MM.1S (cell line): Measurements from ENCODE around the gene AKIRIN1.

Experiments used
- DNase-seq: peaks from one replicate; pipeline ENCODE4 v3.0.0-alpha.2; 2015
- H2AFZ ChIP-seq: fragments of 300-600 bp; sonication (generic); 2 replicates; pipeline ENCODE4 v1.6.0; 2016; ENCODE audit warnings: antibody characterized with exemption, low read length
- H3F3A ChIP-seq: fragments of 300-600 bp; sonication (generic); 2 replicates; pipeline ENCODE4 v1.6.1; 2016; ENCODE audit warnings: mild to moderate bottlenecking, antibody characterized with exemption, low read length, moderate library complexity, mixed read lengths; ENCODE audit not compliant: insufficient read depth
- H3K27ac ChIP-seq: fragments of 300-600 bp; sonication (generic); 2 replicates; pipeline ENCODE4 v1.5.1; 2016; ENCODE audit warnings: mild to moderate bottlenecking, low read length
- H3K27me3 ChIP-seq: fragments of 300-600 bp; sonication (generic); replicated peaks from 2 replicates; pipeline ENCODE4 v1.6.0; 2016; ENCODE audit warnings: low read length; ENCODE audit not compliant: insufficient read depth
- H3K36me3 ChIP-seq: fragments of 300-600 bp; sonication (generic); replicated peaks from 2 replicates; pipeline ENCODE4 v1.6.1; 2016; ENCODE audit warnings: mild to moderate bottlenecking, low read length, mixed read lengths; ENCODE audit not compliant: insufficient read depth
- H3K4me1 ChIP-seq: fragments of 300-600 bp; sonication (generic); 2 replicates; pipeline ENCODE4 v1.6.1; 2016; ENCODE audit warnings: low read length, mixed read lengths
- H3K4me2 ChIP-seq: fragments of 300-600 bp; sonication (generic); 2 replicates; pipeline ENCODE4 v1.6.0; 2016; ENCODE audit warnings: low read depth, low read length
- H3K4me3 ChIP-seq: fragments of 300-600 bp; sonication (generic); 2 replicates; pipeline ENCODE4 v1.5.1; 2016; ENCODE audit warnings: low read length, mixed read lengths
- H3K79me2 ChIP-seq: fragments of 300-600 bp; sonication (generic); 2 replicates; pipeline ENCODE4 v1.6.1; 2016; ENCODE audit warnings: mixed run types, low read length, mixed read lengths
- H3K9ac ChIP-seq: fragments of 300-600 bp; sonication (generic); 2 replicates; pipeline ENCODE4 v1.6.1; 2016; ENCODE audit warnings: low read length, mixed read lengths
- H3K9me2 ChIP-seq: fragments of 300-600 bp; sonication (generic); replicated peaks from 2 replicates; pipeline ENCODE4 v1.6.1; 2016; ENCODE audit warnings: mild to moderate bottlenecking, low read length, mixed read lengths; ENCODE audit not compliant: insufficient read depth
- H3K9me3 ChIP-seq: fragments of 300-600 bp; sonication (generic); replicated peaks from 2 replicates; pipeline ENCODE4 v1.6.1; 2016; ENCODE audit warnings: mild to moderate bottlenecking, low read length, mixed read lengths; ENCODE audit not compliant: insufficient read depth
- H4K20me1 ChIP-seq: fragments of 300-600 bp; sonication (generic); 2 replicates; pipeline ENCODE4 v1.6.1; 2016; ENCODE audit warnings: mild to moderate bottlenecking, low read length, moderate library complexity, mixed read lengths; ENCODE audit not compliant: insufficient read depth
- EZH2 ChIP-seq: fragments of 300-600 bp; sonication (generic); optimal IDR thresholded peaks from 2 replicates; pipeline ENCODE3; 2017; ENCODE audit warnings: low read depth, mild to moderate bottlenecking, antibody characterized with exemption, low read length, mixed read lengths
- EZH2phosphoT487 ChIP-seq: fragments of 300-600 bp; sonication (generic); IDR thresholded peaks from 2 replicates; pipeline ENCODE4 v1.6.1; 2018; ENCODE audit warnings: antibody characterized with exemption, low read length
- TF ChIP-seq, protein P1 (sequence below): fragments of 300-600 bp; sonication (generic); IDR thresholded peaks from 2 replicates; pipeline ENCODE4 v1.5.1; 2016; ENCODE audit warnings: antibody characterized with exemption, low read length, mixed read lengths

Gene AKIRIN1

DNA sequence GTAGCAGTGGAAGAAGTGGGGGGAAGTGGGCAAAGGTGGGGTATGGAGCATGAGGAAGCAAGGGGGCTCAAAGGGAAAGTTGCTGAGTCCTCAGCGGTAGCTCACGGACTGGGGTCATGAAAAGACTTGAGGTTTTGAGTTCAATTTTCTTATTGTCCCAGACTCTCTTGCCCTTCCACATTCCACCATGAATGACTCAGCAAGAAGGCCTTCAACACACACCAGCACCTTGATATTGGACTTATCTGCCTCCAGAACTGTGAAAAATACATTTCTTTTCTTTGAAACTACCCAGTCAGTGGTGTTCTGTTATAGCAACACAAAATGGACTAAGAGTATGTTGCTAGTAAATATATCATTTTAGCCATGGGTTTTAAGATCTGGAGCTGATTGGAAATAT is 32.1 kb upstream of the AKIRIN1 start:
- no peak overlapping the region for H3K9ac ChIP-seq
- H3K27me3 ChIP-seq, result no peaks in the 10 kb centered on the region
- H3K36me3 ChIP-seq, result no peaks in the 10 kb centered on the region
- H3K9me3 ChIP-seq, result no peaks in the 10 kb centered on the region
- no peaks in the 10 kb centered on the region for H3F3A ChIP-seq
- H3K4me3 ChIP-seq, result no peak overlapping the region
- H4K20me1 ChIP-seq, result no peaks in the 10 kb centered on the region
- H3K4me1 ChIP-seq, result no peaks in the 10 kb centered on the region
- H2AFZ ChIP-seq, result no peak overlapping the region
- H3K4me2 ChIP-seq, result no peak overlapping the region
- no peaks in the 10 kb centered on the region for H3K79me2 ChIP-seq
- no peak overlapping the region for H3K27ac ChIP-seq
- no peak for DNase-seq
- no peaks in the 10 kb centered on the region for H3K9me2 ChIP-seq
- no peak for TF ChIP-seq EZH2phosphoT487
- TF ChIP-seq, protein P1, sequence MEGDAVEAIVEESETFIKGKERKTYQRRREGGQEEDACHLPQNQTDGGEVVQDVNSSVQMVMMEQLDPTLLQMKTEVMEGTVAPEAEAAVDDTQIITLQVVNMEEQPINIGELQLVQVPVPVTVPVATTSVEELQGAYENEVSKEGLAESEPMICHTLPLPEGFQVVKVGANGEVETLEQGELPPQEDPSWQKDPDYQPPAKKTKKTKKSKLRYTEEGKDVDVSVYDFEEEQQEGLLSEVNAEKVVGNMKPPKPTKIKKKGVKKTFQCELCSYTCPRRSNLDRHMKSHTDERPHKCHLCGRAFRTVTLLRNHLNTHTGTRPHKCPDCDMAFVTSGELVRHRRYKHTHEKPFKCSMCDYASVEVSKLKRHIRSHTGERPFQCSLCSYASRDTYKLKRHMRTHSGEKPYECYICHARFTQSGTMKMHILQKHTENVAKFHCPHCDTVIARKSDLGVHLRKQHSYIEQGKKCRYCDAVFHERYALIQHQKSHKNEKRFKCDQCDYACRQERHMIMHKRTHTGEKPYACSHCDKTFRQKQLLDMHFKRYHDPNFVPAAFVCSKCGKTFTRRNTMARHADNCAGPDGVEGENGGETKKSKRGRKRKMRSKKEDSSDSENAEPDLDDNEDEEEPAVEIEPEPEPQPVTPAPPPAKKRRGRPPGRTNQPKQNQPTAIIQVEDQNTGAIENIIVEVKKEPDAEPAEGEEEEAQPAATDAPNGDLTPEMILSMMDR, result no peak
- TF ChIP-seq EZH2, result no peak

DNA sequence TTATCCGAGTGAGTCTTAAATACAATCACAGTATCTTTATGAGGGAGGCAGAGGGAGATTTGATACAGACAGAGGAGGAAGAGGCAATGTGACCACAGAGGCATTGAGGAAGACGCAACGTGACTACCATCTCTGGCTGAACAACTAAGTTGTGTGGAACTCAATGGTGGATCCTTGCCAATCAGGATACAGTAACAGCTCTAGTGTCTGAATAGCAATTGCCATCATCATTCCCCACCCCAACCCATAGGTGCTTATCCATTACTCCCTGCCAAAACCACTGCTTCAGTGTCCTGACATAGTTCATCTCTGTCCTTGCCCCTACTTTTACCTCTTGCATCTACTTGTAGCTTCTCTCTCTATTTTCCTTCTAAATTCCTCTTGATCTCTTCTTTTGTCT is 29.0 kb upstream of the AKIRIN1 start:
- Histone ChIP-seq H3K27ac (no peak overlapping the region), H3F3A (no peaks in the 10 kb centered on the region), H3K4me3 (no peak overlapping the region), H3K9ac (no peak overlapping the region), H4K20me1 (no peaks in the 10 kb centered on the region), H3K4me2 (no peak overlapping the region), H3K79me2 (no peaks in the 10 kb centered on the region), H3K36me3 (no peaks in the 10 kb centered on the region), H3K4me1 (no peaks in the 10 kb centered on the region), H3K9me2 (no peaks in the 10 kb centered on the region), H3K27me3 (no peaks in the 10 kb centered on the region), H3K9me3 (no peaks in the 10 kb centered on the region), H2AFZ (no peak overlapping the region)
- no peak for DNase-seq
- TF ChIP-seq EZH2phosphoT487 (no peak), EZH2 (no peak)
- TF ChIP-seq, protein P1, result no peak

DNA sequence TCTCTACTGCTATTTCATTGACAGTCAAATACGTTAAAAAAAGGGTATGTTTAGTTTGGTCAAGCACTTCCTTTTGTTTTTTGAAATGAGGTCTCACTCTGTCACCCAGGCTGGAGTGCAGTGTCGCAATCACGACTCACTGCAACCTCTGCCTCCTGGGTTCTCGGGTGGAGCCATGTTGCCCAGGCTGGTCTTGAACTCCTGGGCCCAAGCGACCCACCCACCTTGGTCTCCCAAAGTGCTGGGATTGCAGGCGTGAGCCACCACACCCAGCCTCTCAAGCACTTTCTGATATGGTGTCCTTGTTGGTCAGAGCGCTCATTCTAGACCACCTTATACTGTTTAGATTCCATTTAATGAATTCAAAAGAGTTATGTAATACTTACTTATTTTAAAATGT is 28.5 kb upstream of the AKIRIN1 start:
- no peak for DNase-seq
- Histone ChIP-seq H3K27me3 (no peaks in the 10 kb centered on the region), H3K4me2 (no peak overlapping the region), H4K20me1 (no peaks in the 10 kb centered on the region), H3K9ac (no peak overlapping the region), H3F3A (no peaks in the 10 kb centered on the region), H3K27ac (no peak overlapping the region), H3K36me3 (no peaks in the 10 kb centered on the region), H3K4me1 (no peaks in the 10 kb centered on the region), H3K4me3 (no peak overlapping the region), H3K9me2 (no peaks in the 10 kb centered on the region), H3K79me2 (no peaks in the 10 kb centered on the region), H3K9me3 (no peaks in the 10 kb centered on the region), H2AFZ (no peak overlapping the region)
- TF ChIP-seq, protein P1, result no peak
- TF ChIP-seq EZH2 (no peak), EZH2phosphoT487 (no peak)
